Esophagus squamous epithelium (tissue), 4 donors: ENCODE measurements around the gene PRMT7.

Experiments
- POLR2A ChIP-seq, 4 donors: fragments of 450-650 bp; IDR thresholded peaks; one replicate each; pipeline ENCODE4 v1.6.1; 2017; ENCODE audit warnings: antibody characterized with exemption in 4 of 4, mild to moderate bottlenecking in 4 of 4, moderate library complexity in 3 of 4
- TF ChIP-seq, protein P1 (sequence below), 6 experiments: fragments of 450-650 bp in 4 of 6; fragments of 200-600 bp in 2 of 6; sonication (generic) in 2 of 6; IDR thresholded peaks; one replicate each; pipeline ENCODE4 v1.5.1; 2016 to 2019; ENCODE audit warnings: antibody characterized with exemption in 6 of 6, mild to moderate bottlenecking in 4 of 6, moderate library complexity in 4 of 6

DNA sequence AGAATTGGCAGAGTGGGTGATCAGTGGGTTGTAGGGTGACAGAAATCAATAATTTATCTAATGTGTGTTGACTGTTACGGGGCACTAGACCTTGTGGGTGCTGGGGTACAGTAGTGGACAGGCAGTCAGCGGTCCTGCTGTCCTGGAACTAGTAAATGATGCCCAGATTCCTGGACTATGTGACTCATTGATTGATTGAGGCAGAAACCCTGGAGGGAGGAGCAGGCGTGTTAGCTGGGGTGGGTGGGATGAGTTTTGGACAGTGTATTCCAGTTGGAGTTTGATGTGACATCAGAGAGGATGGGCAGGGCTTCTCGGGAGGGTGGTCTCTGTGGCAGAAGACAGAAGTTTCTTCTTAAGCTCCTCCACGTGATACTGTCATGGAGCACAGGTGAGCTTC is 24.4 kb downstream of the PRMT7 start:
- TF ChIP-seq, protein P1, sequence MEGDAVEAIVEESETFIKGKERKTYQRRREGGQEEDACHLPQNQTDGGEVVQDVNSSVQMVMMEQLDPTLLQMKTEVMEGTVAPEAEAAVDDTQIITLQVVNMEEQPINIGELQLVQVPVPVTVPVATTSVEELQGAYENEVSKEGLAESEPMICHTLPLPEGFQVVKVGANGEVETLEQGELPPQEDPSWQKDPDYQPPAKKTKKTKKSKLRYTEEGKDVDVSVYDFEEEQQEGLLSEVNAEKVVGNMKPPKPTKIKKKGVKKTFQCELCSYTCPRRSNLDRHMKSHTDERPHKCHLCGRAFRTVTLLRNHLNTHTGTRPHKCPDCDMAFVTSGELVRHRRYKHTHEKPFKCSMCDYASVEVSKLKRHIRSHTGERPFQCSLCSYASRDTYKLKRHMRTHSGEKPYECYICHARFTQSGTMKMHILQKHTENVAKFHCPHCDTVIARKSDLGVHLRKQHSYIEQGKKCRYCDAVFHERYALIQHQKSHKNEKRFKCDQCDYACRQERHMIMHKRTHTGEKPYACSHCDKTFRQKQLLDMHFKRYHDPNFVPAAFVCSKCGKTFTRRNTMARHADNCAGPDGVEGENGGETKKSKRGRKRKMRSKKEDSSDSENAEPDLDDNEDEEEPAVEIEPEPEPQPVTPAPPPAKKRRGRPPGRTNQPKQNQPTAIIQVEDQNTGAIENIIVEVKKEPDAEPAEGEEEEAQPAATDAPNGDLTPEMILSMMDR (IDR thresholded peaks at IDR 0.05), result no peak
- no peak for TF ChIP-seq POLR2A (IDR thresholded peaks at IDR 0.05)
